MM.1S (cell line): ENCODE results near the gene BHLHA15.
A peak's percentile ranks its signal among the peaks of the same experiment; 100 is the strongest.

Experiments used
- DNase-seq: peaks from one replicate; pipeline ENCODE4 v3.0.0-alpha.2; 2015
- H2AFZ ChIP-seq: fragments of 300-600 bp; sonication (generic); 2 replicates; pipeline ENCODE4 v1.6.0; 2016; ENCODE audit warnings: antibody characterized with exemption, low read length
- H3F3A ChIP-seq: fragments of 300-600 bp; sonication (generic); 2 replicates; pipeline ENCODE4 v1.6.1; 2016; ENCODE audit warnings: mild to moderate bottlenecking, antibody characterized with exemption, low read length, moderate library complexity, mixed read lengths; ENCODE audit not compliant: insufficient read depth
- H3K27ac ChIP-seq: fragments of 300-600 bp; sonication (generic); 2 replicates; pipeline ENCODE4 v1.5.1; 2016; ENCODE audit warnings: mild to moderate bottlenecking, low read length
- H3K27me3 ChIP-seq: fragments of 300-600 bp; sonication (generic); replicated peaks from 2 replicates; pipeline ENCODE4 v1.6.0; 2016; ENCODE audit warnings: low read length; ENCODE audit not compliant: insufficient read depth
- H3K36me3 ChIP-seq: fragments of 300-600 bp; sonication (generic); replicated peaks from 2 replicates; pipeline ENCODE4 v1.6.1; 2016; ENCODE audit warnings: mild to moderate bottlenecking, low read length, mixed read lengths; ENCODE audit not compliant: insufficient read depth
- H3K4me1 ChIP-seq: fragments of 300-600 bp; sonication (generic); 2 replicates; pipeline ENCODE4 v1.6.1; 2016; ENCODE audit warnings: low read length, mixed read lengths
- H3K4me2 ChIP-seq: fragments of 300-600 bp; sonication (generic); 2 replicates; pipeline ENCODE4 v1.6.0; 2016; ENCODE audit warnings: low read depth, low read length
- H3K4me3 ChIP-seq: fragments of 300-600 bp; sonication (generic); 2 replicates; pipeline ENCODE4 v1.5.1; 2016; ENCODE audit warnings: low read length, mixed read lengths
- H3K79me2 ChIP-seq: fragments of 300-600 bp; sonication (generic); 2 replicates; pipeline ENCODE4 v1.6.1; 2016; ENCODE audit warnings: mixed run types, low read length, mixed read lengths
- H3K9ac ChIP-seq: fragments of 300-600 bp; sonication (generic); 2 replicates; pipeline ENCODE4 v1.6.1; 2016; ENCODE audit warnings: low read length, mixed read lengths
- H3K9me2 ChIP-seq: fragments of 300-600 bp; sonication (generic); replicated peaks from 2 replicates; pipeline ENCODE4 v1.6.1; 2016; ENCODE audit warnings: mild to moderate bottlenecking, low read length, mixed read lengths; ENCODE audit not compliant: insufficient read depth
- H3K9me3 ChIP-seq: fragments of 300-600 bp; sonication (generic); replicated peaks from 2 replicates; pipeline ENCODE4 v1.6.1; 2016; ENCODE audit warnings: mild to moderate bottlenecking, low read length, mixed read lengths; ENCODE audit not compliant: insufficient read depth
- H4K20me1 ChIP-seq: fragments of 300-600 bp; sonication (generic); 2 replicates; pipeline ENCODE4 v1.6.1; 2016; ENCODE audit warnings: mild to moderate bottlenecking, low read length, moderate library complexity, mixed read lengths; ENCODE audit not compliant: insufficient read depth
- EZH2 ChIP-seq: fragments of 300-600 bp; sonication (generic); optimal IDR thresholded peaks from 2 replicates; pipeline ENCODE3; 2017; ENCODE audit warnings: low read depth, mild to moderate bottlenecking, antibody characterized with exemption, low read length, mixed read lengths
- EZH2phosphoT487 ChIP-seq: fragments of 300-600 bp; sonication (generic); IDR thresholded peaks from 2 replicates; pipeline ENCODE4 v1.6.1; 2018; ENCODE audit warnings: antibody characterized with exemption, low read length
- TF ChIP-seq, protein P1 (sequence below): fragments of 300-600 bp; sonication (generic); IDR thresholded peaks from 2 replicates; pipeline ENCODE4 v1.5.1; 2016; ENCODE audit warnings: antibody characterized with exemption, low read length, mixed read lengths

BHLHA15 gene

DNA sequence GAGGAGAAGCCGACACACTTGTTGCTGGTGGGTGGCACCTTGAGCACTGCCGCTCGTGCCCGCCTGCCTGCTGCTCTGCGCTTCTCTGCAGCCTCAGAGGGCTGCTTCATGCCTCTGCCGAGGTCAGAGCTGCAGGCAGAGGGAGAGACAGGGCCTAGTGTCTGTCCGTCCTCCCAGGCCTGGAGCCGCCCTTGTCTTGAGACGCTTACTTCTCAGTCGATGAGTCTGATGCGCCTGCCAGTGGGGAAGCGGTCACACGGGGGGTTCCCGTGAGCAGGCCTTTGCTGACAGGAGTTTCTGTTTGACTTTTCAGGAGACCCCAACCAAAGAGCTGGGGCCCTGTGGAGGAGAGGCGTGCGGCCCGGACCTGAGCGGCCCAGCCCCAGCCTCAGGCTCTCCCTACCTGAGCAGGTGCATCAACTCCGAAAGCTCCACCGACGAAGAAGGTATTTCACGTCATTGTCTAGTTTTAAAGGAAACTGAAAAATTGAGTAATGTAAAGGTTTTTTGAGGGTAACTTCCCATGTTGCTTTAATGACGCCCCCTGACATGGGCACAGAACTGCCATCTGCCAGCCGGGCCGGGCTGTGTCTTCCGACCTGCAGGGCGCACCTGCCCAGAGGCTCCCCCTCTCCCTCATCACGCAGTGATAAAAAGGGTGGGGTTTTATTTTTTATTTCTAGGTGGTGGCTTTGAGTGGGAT lies 7.8 kb upstream of the BHLHA15 start:
- Histone ChIP-seq H3K27me3 (no peaks in the 10 kb centered on the region), H3K4me2 (peak overlapping the region; percentile 72), H4K20me1 (no peaks in the 10 kb centered on the region), H2AFZ (no peak overlapping the region; the same call in 1 of the 2 replicates), H3K9me3 (no peaks in the 10 kb centered on the region), H3F3A (peaks cover 25% of the 10 kb centered on the region), H3K9me2 (no peaks in the 10 kb centered on the region), H3K4me3 (no peak overlapping the region), H3K79me2 (peaks cover 32% of the 10 kb centered on the region), H3K36me3 (no peaks in the 10 kb centered on the region; the same call in 1 of the 2 replicates), H3K27ac (peak overlapping the region; percentile 67; the same call in 1 of the 2 replicates), H3K4me1 (peaks cover 34% of the 10 kb centered on the region), H3K9ac (peak overlapping the region; percentile 53; the same call in 1 of the 2 replicates)
- TF ChIP-seq, protein P1, sequence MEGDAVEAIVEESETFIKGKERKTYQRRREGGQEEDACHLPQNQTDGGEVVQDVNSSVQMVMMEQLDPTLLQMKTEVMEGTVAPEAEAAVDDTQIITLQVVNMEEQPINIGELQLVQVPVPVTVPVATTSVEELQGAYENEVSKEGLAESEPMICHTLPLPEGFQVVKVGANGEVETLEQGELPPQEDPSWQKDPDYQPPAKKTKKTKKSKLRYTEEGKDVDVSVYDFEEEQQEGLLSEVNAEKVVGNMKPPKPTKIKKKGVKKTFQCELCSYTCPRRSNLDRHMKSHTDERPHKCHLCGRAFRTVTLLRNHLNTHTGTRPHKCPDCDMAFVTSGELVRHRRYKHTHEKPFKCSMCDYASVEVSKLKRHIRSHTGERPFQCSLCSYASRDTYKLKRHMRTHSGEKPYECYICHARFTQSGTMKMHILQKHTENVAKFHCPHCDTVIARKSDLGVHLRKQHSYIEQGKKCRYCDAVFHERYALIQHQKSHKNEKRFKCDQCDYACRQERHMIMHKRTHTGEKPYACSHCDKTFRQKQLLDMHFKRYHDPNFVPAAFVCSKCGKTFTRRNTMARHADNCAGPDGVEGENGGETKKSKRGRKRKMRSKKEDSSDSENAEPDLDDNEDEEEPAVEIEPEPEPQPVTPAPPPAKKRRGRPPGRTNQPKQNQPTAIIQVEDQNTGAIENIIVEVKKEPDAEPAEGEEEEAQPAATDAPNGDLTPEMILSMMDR: no peak
- TF ChIP-seq EZH2 (no peak), EZH2phosphoT487 (no peak)
- no peak for DNase-seq

DNA sequence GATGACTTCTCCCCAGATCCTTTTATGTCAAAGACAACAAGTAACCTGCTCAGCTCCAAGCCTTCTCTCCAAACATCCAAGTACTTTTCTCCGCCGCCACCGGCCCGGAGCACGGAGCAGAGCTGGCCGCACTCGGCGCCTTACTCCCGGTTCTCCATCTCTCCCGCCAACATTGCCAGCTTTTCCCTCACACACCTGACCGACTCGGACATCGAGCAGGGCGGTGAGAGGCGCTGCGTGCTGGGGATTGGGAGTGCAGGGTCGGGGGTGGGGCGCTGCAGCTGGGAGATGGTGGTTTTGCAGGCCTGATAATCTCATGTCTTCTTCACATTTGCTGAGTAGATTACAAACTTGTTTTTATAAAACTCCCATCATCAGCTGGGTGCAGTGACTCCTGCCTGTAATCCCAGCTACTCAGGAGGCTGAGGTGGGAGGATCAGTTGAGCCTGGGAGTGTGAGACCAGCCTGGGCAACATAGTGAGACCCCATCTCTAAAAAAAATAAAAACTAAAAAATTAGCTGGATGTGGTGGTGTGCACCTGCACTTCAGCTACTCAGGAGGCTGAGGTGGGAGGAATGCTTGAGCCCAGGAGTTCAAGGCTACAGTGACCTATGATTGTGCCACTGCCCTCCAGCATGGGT lies 7.2 kb upstream of the BHLHA15 start:
- Histone ChIP-seq H3K4me1 (peaks cover 34% of the 10 kb centered on the region), H3K79me2 (peaks cover 30% of the 10 kb centered on the region), H3K9me3 (no peaks in the 10 kb centered on the region), H4K20me1 (no peaks in the 10 kb centered on the region), H3K27ac (no peak overlapping the region), H2AFZ (no peak overlapping the region), H3K4me3 (no peak overlapping the region), H3K9me2 (no peaks in the 10 kb centered on the region), H3K36me3 (no peaks in the 10 kb centered on the region; the same call in 1 of the 2 replicates), H3K4me2 (no peak overlapping the region), H3K9ac (no peak overlapping the region), H3F3A (peaks cover 29% of the 10 kb centered on the region), H3K27me3 (no peaks in the 10 kb centered on the region)
- TF ChIP-seq EZH2phosphoT487: no peak
- no peak for DNase-seq

DNA sequence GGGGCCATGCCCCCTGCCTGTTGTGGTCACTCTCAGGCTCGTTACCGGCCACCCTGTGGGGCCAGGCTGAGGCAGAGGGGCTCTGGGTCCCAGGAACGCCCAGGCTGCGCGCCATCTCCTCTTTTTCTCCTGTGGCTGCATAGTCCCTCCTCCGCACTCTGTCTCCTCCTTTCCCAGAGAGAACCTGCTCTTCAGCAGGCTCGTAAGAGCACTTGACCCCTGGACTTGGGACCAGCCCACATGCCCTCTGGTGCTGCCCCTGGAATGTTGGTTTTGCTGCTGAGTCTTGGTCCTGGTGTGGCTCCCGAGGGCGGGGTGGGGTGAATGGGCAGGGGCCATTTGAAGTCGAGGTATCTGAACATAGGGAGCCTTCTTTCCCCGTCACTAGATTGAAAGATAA lies 6.6 kb upstream of the BHLHA15 start:
- Histone ChIP-seq H3K79me2 (peaks cover 28% of the 10 kb centered on the region), H3K36me3 (no peaks in the 10 kb centered on the region; the same call in 1 of the 2 replicates), H3K9me3 (no peaks in the 10 kb centered on the region), H3K27ac (no peak overlapping the region), H3K9ac (no peak overlapping the region), H2AFZ (no peak overlapping the region), H3K4me2 (no peak overlapping the region), H3K27me3 (no peaks in the 10 kb centered on the region), H3K4me1 (peaks cover 34% of the 10 kb centered on the region), H3K4me3 (no peak overlapping the region), H4K20me1 (no peaks in the 10 kb centered on the region), H3K9me2 (no peaks in the 10 kb centered on the region), H3F3A (peaks cover 29% of the 10 kb centered on the region)
- DNase-seq: no peak
- TF ChIP-seq EZH2 (no peak), EZH2phosphoT487 (no peak)
- TF ChIP-seq, protein P1: no peak
